HEK293T (cell line): ENCODE results near the gene ARHGEF10L.
A peak's percentile ranks its signal among the peaks of the same experiment; 100 is the strongest.

Experiments used
- CTCF ChIA-PET: fragments of 350-600 bp; formaldehyde crosslinking; extraction: SDS; loops from one replicate; lab custom pipeline; 2021; ENCODE audit warnings: antibody characterized with exemption, inconsistent platforms; lab: Yijun Ruan, JAX
- POLR2A ChIA-PET: fragments of 350-600 bp; formaldehyde crosslinking; extraction: SDS; loops from one replicate; lab custom pipeline; 2020; ENCODE audit warnings: antibody characterized with exemption, inconsistent platforms; lab: Yijun Ruan, JAX
- DNase-seq: peaks from one replicate; pipeline ENCODE4 v3.0.0; 2012; ENCODE audit warnings: mixed read lengths; ENCODE audit errors: extremely low spot score
- ARNT ChIP-seq: fragments of 450-650 bp; IDR thresholded peaks from 2 replicates; pipeline ENCODE4 v1.6.1; 2017; ENCODE audit warnings: mild to moderate bottlenecking
- BHLHE40 ChIP-seq: fragments of 450-650 bp; IDR thresholded peaks from 2 replicates; pipeline ENCODE4 v1.6.1; 2016; ENCODE audit warnings: mild to moderate bottlenecking, moderate library complexity, borderline replicate concordance
- CTBP1 ChIP-seq: fragments of 450-650 bp; IDR thresholded peaks from 2 replicates; pipeline ENCODE4 v1.6.1; 2016; ENCODE audit warnings: borderline replicate concordance
- ELF4 ChIP-seq: fragments of 450-650 bp; IDR thresholded peaks from 2 replicates; pipeline ENCODE4 v1.6.1; 2017; ENCODE audit warnings: antibody characterized with exemption
- FOXA1 ChIP-seq: fragments of 450-650 bp; IDR thresholded peaks from 2 replicates; pipeline ENCODE4 v1.6.1; 2016; ENCODE audit warnings: mild to moderate bottlenecking
- FOXK2 ChIP-seq: fragments of 450-650 bp; IDR thresholded peaks from 2 replicates; pipeline ENCODE4 v1.6.1; 2016; ENCODE audit warnings: mild to moderate bottlenecking
- FOXM1 ChIP-seq: fragments of 450-650 bp; IDR thresholded peaks from 2 replicates; pipeline ENCODE4 v1.6.1; 2017; ENCODE audit warnings: mild to moderate bottlenecking, borderline replicate concordance
- HDGF ChIP-seq: fragments of 450-650 bp; IDR thresholded peaks from 2 replicates; pipeline ENCODE4 v1.6.1; 2017; ENCODE audit warnings: antibody characterized with exemption, borderline replicate concordance
- L3MBTL2 ChIP-seq: fragments of 450-650 bp; conservative IDR thresholded peaks from 2 replicates; pipeline ENCODE4 v1.6.1; 2016; ENCODE audit warnings: mild to moderate bottlenecking
- LEF1 ChIP-seq: fragments of 450-650 bp; IDR thresholded peaks from 2 replicates; pipeline ENCODE4 v1.6.1; 2017; ENCODE audit warnings: mild to moderate bottlenecking, borderline replicate concordance
- NFRKB ChIP-seq: fragments of 450-650 bp; IDR thresholded peaks from 2 replicates; pipeline ENCODE4 v1.6.1; 2016; ENCODE audit warnings: mild to moderate bottlenecking, moderate library complexity
- SP1 ChIP-seq: fragments of 450-650 bp; IDR thresholded peaks from 2 replicates; pipeline ENCODE4 v1.6.1; 2017
- SUZ12 ChIP-seq: fragments of 450-650 bp; IDR thresholded peaks from 2 replicates; pipeline ENCODE4 v1.6.1; 2016; ENCODE audit warnings: mild to moderate bottlenecking
- TARDBP ChIP-seq: fragments of 450-650 bp; IDR thresholded peaks from 2 replicates; pipeline ENCODE4 v1.6.1; 2016
- ZNF384 ChIP-seq: fragments of 450-650 bp; IDR thresholded peaks from 2 replicates; pipeline ENCODE4 v1.6.1; 2016
- TF ChIP-seq, protein P1 (sequence below): fragments of 450-650 bp; IDR thresholded peaks from 2 replicates; pipeline ENCODE4 v1.6.1; 2016

The ARHGEF10L gene

DNA sequence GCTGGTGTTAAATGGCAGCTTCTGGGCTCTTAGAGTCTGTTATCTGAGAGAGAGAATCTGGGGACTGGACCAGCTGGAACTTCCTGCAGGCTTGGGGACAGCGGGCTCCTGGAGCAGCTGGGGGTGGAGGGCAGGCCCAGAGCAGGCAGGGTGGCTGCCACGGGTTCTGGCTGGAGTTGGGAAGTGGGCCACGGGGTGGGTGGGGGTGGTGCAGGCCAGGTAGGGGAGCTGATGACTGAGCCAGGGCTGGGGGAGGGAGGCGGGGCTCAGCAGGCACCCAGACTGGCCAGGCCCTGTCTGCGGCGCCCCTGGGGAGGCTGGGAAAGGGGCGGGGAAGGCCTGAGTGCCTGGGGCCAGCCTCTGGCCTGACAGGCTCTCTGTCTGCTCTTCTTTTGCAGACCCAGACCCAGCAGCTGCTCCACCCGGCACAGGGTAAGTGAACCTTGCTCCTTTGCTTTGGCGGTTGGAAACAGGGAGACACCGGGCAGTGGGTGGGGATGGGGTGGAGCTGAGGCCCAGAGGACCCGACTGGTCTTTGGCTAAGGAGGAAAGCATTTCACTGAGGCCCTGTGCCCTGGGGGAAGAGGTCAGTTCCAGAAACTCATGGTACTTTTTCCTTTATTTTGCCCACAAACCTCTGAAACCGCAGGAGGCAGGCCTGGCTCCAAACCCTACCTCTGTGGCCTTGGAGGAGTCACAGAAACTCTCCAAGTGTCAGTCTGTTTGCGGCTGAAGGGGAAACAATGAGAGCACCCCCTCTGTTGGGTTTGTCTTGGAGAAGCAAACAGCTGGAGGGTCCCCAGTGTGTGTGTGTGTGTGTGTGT, 48.8 kb downstream of the ARHGEF10L start:
- POLR2A ChIA-PET = interaction anchor here (1.3 kb wide), 1 partner anchor 75 kb away, joined by 4 read pairs; no protein-coding TSS in a partner anchor
- no peak for DNase-seq
- TF ChIP-seq BHLHE40 (no peak), SUZ12 (no peak), TARDBP (no peak)
- CTCF ChIA-PET = interaction anchor here (0.8 to 1.3 kb wide), 2 partner anchors 14 to 86 kb away, joined by 3 to 4 read pairs; no protein-coding TSS in a partner anchor

DNA sequence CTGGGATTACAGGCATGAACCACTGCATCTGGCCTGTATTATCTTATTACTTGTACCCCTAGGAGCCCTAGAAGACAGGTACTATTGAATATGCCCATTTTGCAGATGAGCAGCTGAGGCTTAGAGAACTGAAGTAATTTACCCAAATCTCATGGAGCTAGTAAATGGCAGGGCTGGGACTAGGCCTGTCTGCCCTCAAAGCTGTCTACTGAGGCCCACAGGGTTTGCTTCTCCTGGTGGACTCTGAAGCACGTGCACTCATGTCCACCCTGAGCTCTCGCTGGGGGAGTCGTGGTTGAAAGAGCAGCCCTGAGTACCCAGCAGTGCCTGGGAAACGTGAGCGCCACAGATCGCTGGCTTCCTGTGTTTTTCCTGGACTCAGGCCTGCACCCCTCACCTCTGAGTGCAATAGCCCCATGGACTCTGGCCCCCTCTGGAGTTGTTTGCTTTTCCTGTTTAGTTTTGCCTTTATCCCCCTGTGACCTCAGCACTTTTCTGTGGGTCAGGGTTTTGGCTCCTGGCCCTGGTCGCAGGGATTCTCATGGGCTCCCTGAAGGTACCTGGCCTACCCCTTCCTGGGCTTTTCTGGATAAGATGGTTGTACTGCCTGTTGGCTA, 52.4 kb downstream of the ARHGEF10L start:
- no peak for DNase-seq
- ChIA-PET CTCF (interaction anchor here (1.1 kb wide), 1 partner anchor 15 kb away, joined by 3 read pairs; no protein-coding TSS in a partner anchor), POLR2A (no interaction called here)
- no peak for TF ChIP-seq ELF4
- TF ChIP-seq, protein P1, sequence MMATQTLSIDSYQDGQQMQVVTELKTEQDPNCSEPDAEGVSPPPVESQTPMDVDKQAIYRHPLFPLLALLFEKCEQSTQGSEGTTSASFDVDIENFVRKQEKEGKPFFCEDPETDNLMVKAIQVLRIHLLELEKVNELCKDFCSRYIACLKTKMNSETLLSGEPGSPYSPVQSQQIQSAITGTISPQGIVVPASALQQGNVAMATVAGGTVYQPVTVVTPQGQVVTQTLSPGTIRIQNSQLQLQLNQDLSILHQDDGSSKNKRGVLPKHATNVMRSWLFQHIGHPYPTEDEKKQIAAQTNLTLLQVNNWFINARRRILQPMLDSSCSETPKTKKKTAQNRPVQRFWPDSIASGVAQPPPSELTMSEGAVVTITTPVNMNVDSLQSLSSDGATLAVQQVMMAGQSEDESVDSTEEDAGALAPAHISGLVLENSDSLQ = no peak
- no peak for TF ChIP-seq CTBP1

DNA sequence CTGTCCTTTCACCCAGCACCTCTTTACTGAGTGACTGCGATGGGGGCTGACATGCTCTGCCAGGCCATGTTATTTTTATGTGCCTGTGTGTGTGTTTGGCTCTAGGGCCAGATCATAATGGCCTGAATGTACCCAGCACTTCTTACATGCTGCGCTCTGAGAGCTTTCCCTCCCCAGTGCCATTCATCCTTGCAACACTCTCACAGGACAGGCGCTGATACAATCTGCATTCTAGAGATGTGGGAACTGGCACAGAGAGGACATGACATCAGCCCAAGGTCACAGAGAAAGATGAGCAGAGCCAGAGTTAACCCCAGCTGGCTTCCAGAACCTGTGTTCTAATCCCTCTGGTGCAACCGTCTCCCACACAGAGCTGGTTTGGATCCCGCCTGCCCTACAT, 54.5 kb downstream of the ARHGEF10L start:
- POLR2A ChIA-PET = no interaction called here
- no peak for DNase-seq
- TF ChIP-seq BHLHE40 (no peak), ZNF384 (no peak), FOXK2 (no peak), NFRKB (no peak), L3MBTL2 (no peak), HDGF (no peak), CTBP1 (no peak), SUZ12 (no peak), SP1 (no peak), TARDBP (no peak)
- TF ChIP-seq, protein P1 = no peak
- CTCF ChIA-PET = interaction anchor here (1.7 kb wide), 1 partner anchor 13 kb away, joined by 7 read pairs; no protein-coding TSS in a partner anchor

DNA sequence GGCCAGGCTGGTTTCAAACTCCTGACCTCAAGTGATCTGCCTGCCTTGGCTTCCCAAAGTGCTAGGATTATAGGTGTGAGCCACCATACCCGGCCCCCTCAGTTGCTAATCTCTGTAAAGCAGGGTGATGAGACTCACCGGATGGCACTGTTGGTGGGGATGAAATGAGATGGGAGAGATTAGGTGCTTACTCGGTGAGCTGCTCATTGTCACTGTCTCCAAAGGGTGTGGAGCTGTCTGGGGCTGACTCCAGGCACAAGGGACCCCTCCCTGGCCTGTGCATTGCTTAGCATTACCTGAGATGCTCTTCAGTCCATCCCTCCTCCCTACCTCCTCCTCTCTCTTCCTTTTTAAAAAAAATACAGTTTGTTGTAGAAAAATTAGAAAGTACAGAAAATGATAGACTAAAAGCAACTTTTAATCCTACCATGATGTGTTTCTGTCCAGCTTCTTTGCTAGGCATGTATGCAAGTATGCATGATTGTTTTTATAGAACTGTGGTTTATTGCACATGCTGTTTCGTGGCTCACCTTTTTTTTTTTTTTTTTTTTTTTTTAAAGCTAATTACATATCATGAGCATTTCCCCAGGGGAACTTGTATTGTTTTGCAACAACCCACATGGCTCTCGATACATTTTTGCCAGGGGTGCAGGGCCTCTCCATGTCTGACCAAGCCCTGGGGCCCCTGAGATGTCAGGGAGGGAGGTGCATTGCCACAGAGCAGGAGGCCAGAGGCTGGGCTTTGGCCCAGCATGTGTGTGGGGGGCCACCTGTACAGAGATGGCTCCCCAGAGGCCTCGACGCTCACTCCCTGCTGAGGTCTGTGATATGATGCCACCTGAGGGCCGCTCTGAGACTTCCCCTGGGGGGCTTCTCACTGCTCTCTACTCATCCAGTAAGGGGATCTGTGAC, 55.4 kb downstream of the ARHGEF10L start:
- ChIA-PET POLR2A (no interaction called here), CTCF (interaction anchor here (0.7 to 1.7 kb wide), 2 partner anchors 12 to 15 kb away, joined by 3 to 7 read pairs; no protein-coding TSS in a partner anchor)
- no peak for TF ChIP-seq TARDBP
- peak; percentile 55 for TF ChIP-seq ZNF384
- DNase-seq = no peak

DNA sequence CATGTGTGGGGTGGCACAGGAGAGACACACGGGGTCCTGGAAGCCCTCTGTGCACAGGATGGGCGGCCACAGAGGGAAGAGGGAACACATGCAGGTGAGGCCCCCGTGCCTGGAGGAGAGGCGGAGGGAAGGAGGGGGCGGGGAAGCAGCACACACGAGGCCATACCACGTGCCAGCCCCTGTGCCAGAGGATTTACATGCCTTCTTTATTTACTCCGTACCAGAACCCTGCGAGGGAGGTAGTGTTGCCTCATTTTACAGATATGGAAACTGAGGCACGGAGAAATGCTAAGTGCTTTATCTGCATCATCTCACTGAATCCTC, 56.1 kb downstream of the ARHGEF10L start:
- ChIA-PET CTCF (interaction anchor here (0.7 kb wide), 1 partner anchor 15 kb away, joined by 3 read pairs; no protein-coding TSS in a partner anchor), POLR2A (no interaction called here)
- TF ChIP-seq, protein P1 = no peak
- no peak for TF ChIP-seq SP1
- TF ChIP-seq CTBP1 = no peak
- DNase-seq = no peak

DNA sequence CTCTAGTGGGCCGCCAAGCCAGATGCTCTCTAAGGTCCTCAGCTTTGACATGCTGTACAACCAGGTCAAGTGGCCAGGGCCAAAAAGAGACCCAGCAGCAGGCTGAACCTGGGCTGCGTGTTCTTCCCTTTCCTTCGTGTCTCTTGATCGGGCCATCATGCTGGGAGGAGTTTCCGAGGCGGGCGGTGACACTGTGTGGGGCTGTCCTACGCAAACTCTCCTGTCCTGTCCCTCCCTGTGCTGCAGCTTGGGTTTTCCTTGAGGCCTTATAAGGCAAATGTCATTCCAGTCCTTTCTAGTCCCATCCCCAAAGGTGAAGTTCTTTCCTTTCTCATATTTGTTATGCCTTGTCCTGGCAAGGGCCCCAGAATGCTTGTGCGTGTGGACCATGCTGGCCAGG, 56.7 kb downstream of the ARHGEF10L start:
- CTCF ChIA-PET = interaction anchor here (1.7 kb wide), 1 partner anchor 94 kb away, joined by 4 read pairs; no protein-coding TSS in a partner anchor
- POLR2A ChIA-PET = interaction anchor here (1.2 kb wide), 1 partner anchor 10 kb away, joined by 3 read pairs; no protein-coding TSS in a partner anchor
- DNase-seq = no peak
- no peak for TF ChIP-seq L3MBTL2
- no peak for TF ChIP-seq ARNT
- TF ChIP-seq, protein P1 = no peak
- no peak for TF ChIP-seq FOXM1
- TF ChIP-seq CTBP1 = no peak
- no peak for TF ChIP-seq FOXK2
- no peak for TF ChIP-seq FOXA1
- TF ChIP-seq HDGF = no peak
- TF ChIP-seq LEF1 = no peak
- no peak for TF ChIP-seq ZNF384
- no peak for TF ChIP-seq SP1
- no peak for TF ChIP-seq ELF4
- no peak for TF ChIP-seq NFRKB
- TF ChIP-seq TARDBP = no peak
- no peak for TF ChIP-seq BHLHE40
- TF ChIP-seq SUZ12 = no peak
